Measurements from ENCODE around the gene DPPA4. TPM values are rescaled to one million over a fixed set of nuclear protein-coding genes. Genes with fewer than 3 reads are reported as not detected.

The DPPA4 gene
- total RNA-seq, 2 donors from 2014 or later, result 1.9 TPM; not detected in 1

- no peak overlapping the region for H3K9ac ChIP-seq (ENCODE audit: low read depth in 2 of 2, low read length in 2 of 2)
- no peaks in the 10 kb centered on the region for H3K4me1 ChIP-seq
- no peak overlapping the region for H3K4me3 ChIP-seq
- TF ChIP-seq CTCF (IDR thresholded peaks at IDR 0.05), result no peak
- no peak for DNase-seq
- H3K27me3 ChIP-seq, result no peaks in the 10 kb centered on the region
- intact Hi-C loops (cut with DNase I), result no loop called here
- H3K27ac ChIP-seq, result no peak overlapping the region
- H3K9me3 ChIP-seq, result no peaks in the 10 kb centered on the region
- H3K36me3 ChIP-seq, result no peaks in the 10 kb centered on the region
Observed at GRCh38 chr3:109334572-109334971, 2.8 kb downstream of the DPPA4 start.

GRCh38 chr3:109331692-109332091 is 5.7 kb downstream of the DPPA4 start:
- intact Hi-C loops (cut with DNase I), result no loop called here

GRCh38 chr3:109330405-109330804 is 6.9 kb downstream of the DPPA4 start:
- Histone ChIP-seq H3K27me3 (no peaks in the 10 kb centered on the region), H3K27ac (no peak overlapping the region), H3K9ac (ENCODE audit: low read depth in 2 of 2, low read length in 2 of 2) (no peak overlapping the region), H3K4me3 (no peak overlapping the region), H3K4me1 (no peaks in the 10 kb centered on the region), H3K9me3 (no peaks in the 10 kb centered on the region), H3K36me3 (no peaks in the 10 kb centered on the region)
- no peak for TF ChIP-seq CTCF (IDR thresholded peaks at IDR 0.05)
- intact Hi-C loops (cut with DNase I), result no loop called here
- DNase-seq, result no peak

More at GRCh38 chr3:109331692-109332091, 5.7 kb downstream of the DPPA4 start:
- H3K9me3 ChIP-seq, result no peaks in the 10 kb centered on the region
- no peak overlapping the region for H3K27ac ChIP-seq
- no peak overlapping the region for H3K9ac ChIP-seq (ENCODE audit: low read depth in 2 of 2, low read length in 2 of 2)
- H3K4me3 ChIP-seq, result no peak overlapping the region
- no peaks in the 10 kb centered on the region for H3K4me1 ChIP-seq
- no peak for DNase-seq
- no peaks in the 10 kb centered on the region for H3K27me3 ChIP-seq
- H3K36me3 ChIP-seq, result no peaks in the 10 kb centered on the region
- no peak for TF ChIP-seq CTCF (IDR thresholded peaks at IDR 0.05)

- H3K9me3 ChIP-seq, result no peaks in the 10 kb centered on the region
- H3K4me1 ChIP-seq, result no peaks in the 10 kb centered on the region
- DNase-seq, result no peak
- H3K27ac ChIP-seq, result no peak overlapping the region
- H3K36me3 ChIP-seq, result no peaks in the 10 kb centered on the region
- H3K9ac ChIP-seq (ENCODE audit: low read depth in 2 of 2, low read length in 2 of 2), result no peak overlapping the region
- H3K4me3 ChIP-seq, result no peak overlapping the region
- intact Hi-C loops (cut with DNase I), result no loop called here
- TF ChIP-seq CTCF (IDR thresholded peaks at IDR 0.05), result no peak
- H3K27me3 ChIP-seq, result no peaks in the 10 kb centered on the region
Observed at GRCh38 chr3:109328202-109328601, 9.1 kb downstream of the DPPA4 start.

GRCh38 chr3:109325657-109326056 is 11.7 kb downstream of the DPPA4 start:
- H3K36me3 ChIP-seq, result no peaks in the 10 kb centered on the region
- H3K9me3 ChIP-seq, result no peaks in the 10 kb centered on the region
- TF ChIP-seq CTCF (IDR thresholded peaks at IDR 0.05), result no peak
- H3K27ac ChIP-seq, result no peak overlapping the region
- no peaks in the 10 kb centered on the region for H3K27me3 ChIP-seq
- no peak for DNase-seq
- H3K9ac ChIP-seq (ENCODE audit: low read depth in 2 of 2, low read length in 2 of 2), result no peak overlapping the region
- intact Hi-C loops (cut with DNase I), result no loop called here
- H3K4me3 ChIP-seq, result no peak overlapping the region
- H3K4me1 ChIP-seq, result no peaks in the 10 kb centered on the region

GRCh38 chr3:109325109-109325508 is 12.2 kb downstream of the DPPA4 start:
- no peaks in the 10 kb centered on the region for H3K36me3 ChIP-seq
- H3K9ac ChIP-seq (ENCODE audit: low read depth in 2 of 2, low read length in 2 of 2), result no peak overlapping the region
- no peaks in the 10 kb centered on the region for H3K4me1 ChIP-seq
- no peak overlapping the region for H3K4me3 ChIP-seq
- intact Hi-C loops (cut with DNase I), result no loop called here
- H3K27ac ChIP-seq, result no peak overlapping the region
- TF ChIP-seq CTCF (IDR thresholded peaks at IDR 0.05), result no peak
- no peak for DNase-seq
- no peaks in the 10 kb centered on the region for H3K27me3 ChIP-seq
- no peaks in the 10 kb centered on the region for H3K9me3 ChIP-seq

Measured in colonic mucosa (tissue), 4 donors.